K562 (cell line): ENCODE data around the gene EIPR1.

Source experiments
- CBFB ChIP-seq: sonication (generic); formaldehyde crosslinking; IDR thresholded peaks from 2 replicates; pipeline ENCODE4 v1.4.0; 2020; ENCODE audit warnings: mild to moderate bottlenecking, missing genetic modification reagents
- CTCF ChIP-seq, 3 experiments: IDR thresholded peaks in 2 of 3; conservative IDR thresholded peaks in 1 of 3; 2 replicates each; pipeline ENCODE4 v1.5.1; 2011 to 2012; ENCODE audit warnings: low read length in 3 of 3, mild to moderate bottlenecking in 3 of 3, control low read depth in 2 of 3, improper control_type of control experiment in 1 of 3, inconsistent platforms in 1 of 3, low read depth in 1 of 3, mixed read lengths in 1 of 3, moderate library complexity in 1 of 3; ENCODE audit not compliant: insufficient read depth in 2 of 3
- EP300 ChIP-seq: IDR thresholded peaks from 2 replicates; pipeline ENCODE4 v1.6.1; 2012; ENCODE audit warnings: low read length, improper control_type of control experiment
- ETV6 ChIP-seq, 3 experiments: fragments of 150-350 bp in 1 of 3; sonication (generic) in 1 of 3; formaldehyde crosslinking in 1 of 3; IDR thresholded peaks; 2 replicates each; pipeline versions ENCODE4 v1.6.1 to v1.8.0; 2014 to 2022; ENCODE audit warnings: borderline replicate concordance in 2 of 3, low read depth in 2 of 3, antibody characterized with exemption in 1 of 3, low read length in 1 of 3, mild to moderate bottlenecking in 1 of 3, missing genetic modification reagents in 1 of 3
- HDAC2 ChIP-seq: fragments of 450-650 bp; IDR thresholded peaks from 2 replicates; pipeline ENCODE4 v1.6.1; 2016; ENCODE audit warnings: mild to moderate bottlenecking
- MAFF ChIP-seq: IDR thresholded peaks from 2 replicates; pipeline ENCODE4 v1.6.1; 2012; ENCODE audit warnings: low read length, improper control_type of control experiment
- NCOA1 ChIP-seq: fragments of 450-650 bp; IDR thresholded peaks from 2 replicates; pipeline ENCODE4 v1.6.1; 2016; ENCODE audit warnings: low read depth
- RFX5 ChIP-seq: IDR thresholded peaks from 2 replicates; pipeline ENCODE4 v1.6.1; 2011; ENCODE audit warnings: low read depth, mild to moderate bottlenecking, improper control_type of control experiment, low read length
- TEAD4 ChIP-seq, 2 experiments: sonication (generic) in 1 of 2; formaldehyde crosslinking in 1 of 2; IDR thresholded peaks; 2 replicates each; pipeline versions ENCODE4 v1.6.1 to v1.8.0; 2012 to 2022; ENCODE audit warnings: borderline replicate concordance in 1 of 2, inconsistent platforms in 1 of 2, low read length in 1 of 2, mild to moderate bottlenecking in 1 of 2, missing genetic modification reagents in 1 of 2
- XRCC5 ChIP-seq: fragments of 200-400 bp; formaldehyde crosslinking; IDR thresholded peaks from 2 replicates; pipeline ENCODE4 v1.6.1; 2017; ENCODE audit warnings: low read depth, mild to moderate bottlenecking, low read length
- YBX1 ChIP-seq: fragments of 450-650 bp; IDR thresholded peaks from 2 replicates; pipeline ENCODE4 v1.7.1; 2016; ENCODE audit warnings: mild to moderate bottlenecking
- ZBTB8A ChIP-seq: fragments of 450-650 bp; IDR thresholded peaks from 2 replicates; pipeline ENCODE4 v1.6.1; 2018; ENCODE audit warnings: mild to moderate bottlenecking, moderate library complexity; ENCODE audit not compliant: partially characterized antibody
- ZC3H8 ChIP-seq: fragments of 450-650 bp; IDR thresholded peaks from 2 replicates; pipeline ENCODE4 v1.6.1; 2017
- ZNF740 ChIP-seq, 3 experiments: fragments of 200-800 bp in 1 of 3; sonication (Bioruptor generic) in 1 of 3; sonication (generic) in 1 of 3; formaldehyde crosslinking in 1 of 3; IDR thresholded peaks; 2 replicates each; pipeline versions ENCODE4 v1.6.1 to v1.8.0; 2016 to 2022; ENCODE audit warnings: mild to moderate bottlenecking in 2 of 3, missing compliant biosample characterization in 2 of 3, missing genetic modification characterization in 2 of 3, missing genetic modification reagents in 1 of 3

- TF ChIP-seq MAFF, result no peak
- TF ChIP-seq HDAC2, result no peak
- TF ChIP-seq YBX1, result no peak
- TF ChIP-seq ZC3H8, result no peak
- TF ChIP-seq TEAD4 (IDR thresholded peaks at IDR 0.05; ENCODE audit: low read length), result no peak
- TF ChIP-seq TEAD4 (CRISPR knock-in tag; IDR thresholded peaks at IDR 0.05; ENCODE audit: borderline replicate concordance), result no peak
- TF ChIP-seq CBFB (CRISPR knock-in tag), result no peak
- no peak for TF ChIP-seq EP300
- no peak for TF ChIP-seq XRCC5
- no peak for TF ChIP-seq NCOA1
- TF ChIP-seq ZBTB8A, result no peak
- no peak for TF ChIP-seq RFX5
- TF ChIP-seq ZNF740 (CRISPR knock-in tag; IDR thresholded peaks at IDR 0.05), result no peak
- no peak for TF ChIP-seq ZNF740 (tag; IDR thresholded peaks at IDR 0.05)
- TF ChIP-seq ETV6 (IDR thresholded peaks at IDR 0.05; ENCODE audit: borderline replicate concordance in 1 of 2, low read depth in 2 of 2, low read length in 1 of 2), result no peak
- no peak for TF ChIP-seq ETV6 (CRISPR knock-in tag; IDR thresholded peaks at IDR 0.05; ENCODE audit: borderline replicate concordance)
- no peak for TF ChIP-seq CTCF (IDR thresholded peaks at IDR 0.05 in 2 of 3, conservative IDR thresholded peaks at IDR 0.05 in 1 of 3; ENCODE audit: insufficient read depth in 2 of 3, low read depth in 1 of 3, low read length in 3 of 3)
These were observed 160.0 kb downstream of the EIPR1 start for GRCh38 chr2:3217646-3218045.
